Measurements from ENCODE around the gene NDUFA8.

The NDUFA8 gene

GRCh38 chr9:122113574-122113973 is 46.0 kb downstream of the NDUFA8 start:
- H3K79me2 ChIP-seq (ENCODE audit: control insufficient read depth, insufficient read depth, low read length, unreplicated experiment): no peaks in the 10 kb centered on the region
- H3K27me3 ChIP-seq (ENCODE audit: insufficient read depth, low read length): peaks cover 18% of the 10 kb centered on the region
- no peaks in the 10 kb centered on the region for H3K4me1 ChIP-seq (ENCODE audit: control insufficient read depth, insufficient read depth, low read length, unreplicated experiment)
- no peak overlapping the region for H2AFZ ChIP-seq (ENCODE audit: low read length, unreplicated experiment)
- no peaks in the 10 kb centered on the region for H3K36me3 ChIP-seq (ENCODE audit: insufficient read depth, low read length)
- no peak overlapping the region for H3K27ac ChIP-seq (ENCODE audit: low read depth, low read length)
- no peak overlapping the region for H3K4me3 ChIP-seq (ENCODE audit: low read depth, low read length)

- Histone ChIP-seq H3K27me3 (ENCODE audit: insufficient read depth, low read length) (peaks cover 18% of the 10 kb centered on the region), H3K36me3 (ENCODE audit: insufficient read depth, low read length) (no peaks in the 10 kb centered on the region), H3K27ac (ENCODE audit: low read depth, low read length) (no peak overlapping the region), H2AFZ (ENCODE audit: low read length, unreplicated experiment) (no peak overlapping the region), H3K4me1 (ENCODE audit: control insufficient read depth, insufficient read depth, low read length, unreplicated experiment) (no peaks in the 10 kb centered on the region), H3K79me2 (ENCODE audit: control insufficient read depth, insufficient read depth, low read length, unreplicated experiment) (no peaks in the 10 kb centered on the region), H3K4me3 (ENCODE audit: low read depth, low read length) (no peak overlapping the region)
Measured at GRCh38 chr9:122112238-122112637, 47.3 kb downstream of the NDUFA8 start.

- no peaks in the 10 kb centered on the region for H3K36me3 ChIP-seq (ENCODE audit: insufficient read depth, low read length)
- no peaks in the 10 kb centered on the region for H3K79me2 ChIP-seq (ENCODE audit: control insufficient read depth, insufficient read depth, low read length, unreplicated experiment)
- no peak overlapping the region for H3K4me3 ChIP-seq (ENCODE audit: low read depth, low read length)
Measured at GRCh38 chr9:122111413-122112085, 48.0 kb downstream of the NDUFA8 start.

GRCh38 chr9:122110100-122110833 is 49.3 kb downstream of the NDUFA8 start:
- no peaks in the 10 kb centered on the region for H3K79me2 ChIP-seq (ENCODE audit: control insufficient read depth, insufficient read depth, low read length, unreplicated experiment)
- no peak overlapping the region for H2AFZ ChIP-seq (ENCODE audit: low read length, unreplicated experiment)
- no peak overlapping the region for H3K4me3 ChIP-seq (ENCODE audit: low read depth, low read length)
- no peaks in the 10 kb centered on the region for H3K36me3 ChIP-seq (ENCODE audit: insufficient read depth, low read length)
- H3K27ac ChIP-seq (ENCODE audit: low read depth, low read length): no peak overlapping the region
- H3K27me3 ChIP-seq (ENCODE audit: insufficient read depth, low read length): peaks cover 16% of the 10 kb centered on the region
- no peaks in the 10 kb centered on the region for H3K4me1 ChIP-seq (ENCODE audit: control insufficient read depth, insufficient read depth, low read length, unreplicated experiment)

More at GRCh38 chr9:122111413-122112085, 48.0 kb downstream of the NDUFA8 start:
- Histone ChIP-seq H3K27me3 (ENCODE audit: insufficient read depth, low read length) (peaks cover 18% of the 10 kb centered on the region), H3K4me1 (ENCODE audit: control insufficient read depth, insufficient read depth, low read length, unreplicated experiment) (no peaks in the 10 kb centered on the region), H2AFZ (ENCODE audit: low read length, unreplicated experiment) (no peak overlapping the region), H3K27ac (ENCODE audit: low read depth, low read length) (no peak overlapping the region)

GRCh38 chr9:122109035-122109813 is 50.4 kb downstream of the NDUFA8 start:
- H3K4me3 ChIP-seq (ENCODE audit: low read depth, low read length): no peak overlapping the region
- no peak overlapping the region for H3K27ac ChIP-seq (ENCODE audit: low read depth, low read length)
- no peaks in the 10 kb centered on the region for H3K4me1 ChIP-seq (ENCODE audit: control insufficient read depth, insufficient read depth, low read length, unreplicated experiment)
- H3K36me3 ChIP-seq (ENCODE audit: insufficient read depth, low read length): no peaks in the 10 kb centered on the region
- no peak overlapping the region for H2AFZ ChIP-seq (ENCODE audit: low read length, unreplicated experiment)
- no peaks in the 10 kb centered on the region for H3K79me2 ChIP-seq (ENCODE audit: control insufficient read depth, insufficient read depth, low read length, unreplicated experiment)
- H3K27me3 ChIP-seq (ENCODE audit: insufficient read depth, low read length): peaks cover 5% of the 10 kb centered on the region

GRCh38 chr9:122107291-122107805 is 52.2 kb downstream of the NDUFA8 start:
- no peak overlapping the region for H3K4me3 ChIP-seq (ENCODE audit: low read depth, low read length)
- H2AFZ ChIP-seq (ENCODE audit: low read length, unreplicated experiment): no peak overlapping the region
- H3K27me3 ChIP-seq (ENCODE audit: insufficient read depth, low read length): no peaks in the 10 kb centered on the region
- no peak overlapping the region for H3K27ac ChIP-seq (ENCODE audit: low read depth, low read length)
- no peaks in the 10 kb centered on the region for H3K4me1 ChIP-seq (ENCODE audit: control insufficient read depth, insufficient read depth, low read length, unreplicated experiment)
- H3K79me2 ChIP-seq (ENCODE audit: control insufficient read depth, insufficient read depth, low read length, unreplicated experiment): no peaks in the 10 kb centered on the region
- no peaks in the 10 kb centered on the region for H3K36me3 ChIP-seq (ENCODE audit: insufficient read depth, low read length)

- Histone ChIP-seq H3K27me3 (ENCODE audit: insufficient read depth, low read length) (no peaks in the 10 kb centered on the region), H3K4me1 (ENCODE audit: control insufficient read depth, insufficient read depth, low read length, unreplicated experiment) (no peaks in the 10 kb centered on the region), H3K79me2 (ENCODE audit: control insufficient read depth, insufficient read depth, low read length, unreplicated experiment) (no peaks in the 10 kb centered on the region), H2AFZ (ENCODE audit: low read length, unreplicated experiment) (peak overlapping the region; percentile 38), H3K4me3 (ENCODE audit: low read depth, low read length) (no peak overlapping the region), H3K36me3 (ENCODE audit: insufficient read depth, low read length) (no peaks in the 10 kb centered on the region), H3K27ac (ENCODE audit: low read depth, low read length) (no peak overlapping the region)
Measured at GRCh38 chr9:122106576-122106975, 53.0 kb downstream of the NDUFA8 start.

GRCh38 chr9:122103985-122104384 is 55.6 kb downstream of the NDUFA8 start:
- Histone ChIP-seq H3K27me3 (ENCODE audit: insufficient read depth, low read length) (no peaks in the 10 kb centered on the region), H3K79me2 (ENCODE audit: control insufficient read depth, insufficient read depth, low read length, unreplicated experiment) (no peaks in the 10 kb centered on the region), H2AFZ (ENCODE audit: low read length, unreplicated experiment) (no peak overlapping the region), H3K27ac (ENCODE audit: low read depth, low read length) (no peak overlapping the region), H3K36me3 (ENCODE audit: insufficient read depth, low read length) (no peaks in the 10 kb centered on the region), H3K4me1 (ENCODE audit: control insufficient read depth, insufficient read depth, low read length, unreplicated experiment) (no peaks in the 10 kb centered on the region), H3K4me3 (ENCODE audit: low read depth, low read length) (no peak overlapping the region)

- Histone ChIP-seq H3K79me2 (ENCODE audit: control insufficient read depth, insufficient read depth, low read length, unreplicated experiment) (no peaks in the 10 kb centered on the region), H3K27me3 (ENCODE audit: insufficient read depth, low read length) (0 out of 2 replicates have a peak, but pooled peaks cover 3% of the 10 kb centered on the region)
Measured at GRCh38 chr9:122102156-122102555, 57.4 kb downstream of the NDUFA8 start.

GRCh38 chr9:122100756-122101155 is 58.8 kb downstream of the NDUFA8 start:
- Histone ChIP-seq H3K4me3 (ENCODE audit: low read depth, low read length) (no peak overlapping the region), H3K27ac (ENCODE audit: low read depth, low read length) (no peak overlapping the region), H3K79me2 (ENCODE audit: control insufficient read depth, insufficient read depth, low read length, unreplicated experiment) (no peaks in the 10 kb centered on the region), H3K36me3 (ENCODE audit: insufficient read depth, low read length) (no peaks in the 10 kb centered on the region), H3K4me1 (ENCODE audit: control insufficient read depth, insufficient read depth, low read length, unreplicated experiment) (no peaks in the 10 kb centered on the region), H3K27me3 (ENCODE audit: insufficient read depth, low read length) (peaks cover 12% of the 10 kb centered on the region; the same call in 1 of the 2 replicates), H2AFZ (ENCODE audit: low read length, unreplicated experiment) (no peak overlapping the region)

More at GRCh38 chr9:122102156-122102555, 57.4 kb downstream of the NDUFA8 start:
- no peak overlapping the region for H3K27ac ChIP-seq (ENCODE audit: low read depth, low read length)
- H3K4me3 ChIP-seq (ENCODE audit: low read depth, low read length): no peak overlapping the region
- H2AFZ ChIP-seq (ENCODE audit: low read length, unreplicated experiment): no peak overlapping the region
- no peaks in the 10 kb centered on the region for H3K4me1 ChIP-seq (ENCODE audit: control insufficient read depth, insufficient read depth, low read length, unreplicated experiment)
- H3K36me3 ChIP-seq (ENCODE audit: insufficient read depth, low read length): no peaks in the 10 kb centered on the region

Data from ACC112 (cell line).